ENCODE measurements around the gene TDRD5. TPM values are rescaled to one million over a fixed set of nuclear protein-coding genes. Genes with fewer than 3 reads are reported as not detected.

The TDRD5 gene
- 0.59 TPM for total RNA-seq

DNA sequence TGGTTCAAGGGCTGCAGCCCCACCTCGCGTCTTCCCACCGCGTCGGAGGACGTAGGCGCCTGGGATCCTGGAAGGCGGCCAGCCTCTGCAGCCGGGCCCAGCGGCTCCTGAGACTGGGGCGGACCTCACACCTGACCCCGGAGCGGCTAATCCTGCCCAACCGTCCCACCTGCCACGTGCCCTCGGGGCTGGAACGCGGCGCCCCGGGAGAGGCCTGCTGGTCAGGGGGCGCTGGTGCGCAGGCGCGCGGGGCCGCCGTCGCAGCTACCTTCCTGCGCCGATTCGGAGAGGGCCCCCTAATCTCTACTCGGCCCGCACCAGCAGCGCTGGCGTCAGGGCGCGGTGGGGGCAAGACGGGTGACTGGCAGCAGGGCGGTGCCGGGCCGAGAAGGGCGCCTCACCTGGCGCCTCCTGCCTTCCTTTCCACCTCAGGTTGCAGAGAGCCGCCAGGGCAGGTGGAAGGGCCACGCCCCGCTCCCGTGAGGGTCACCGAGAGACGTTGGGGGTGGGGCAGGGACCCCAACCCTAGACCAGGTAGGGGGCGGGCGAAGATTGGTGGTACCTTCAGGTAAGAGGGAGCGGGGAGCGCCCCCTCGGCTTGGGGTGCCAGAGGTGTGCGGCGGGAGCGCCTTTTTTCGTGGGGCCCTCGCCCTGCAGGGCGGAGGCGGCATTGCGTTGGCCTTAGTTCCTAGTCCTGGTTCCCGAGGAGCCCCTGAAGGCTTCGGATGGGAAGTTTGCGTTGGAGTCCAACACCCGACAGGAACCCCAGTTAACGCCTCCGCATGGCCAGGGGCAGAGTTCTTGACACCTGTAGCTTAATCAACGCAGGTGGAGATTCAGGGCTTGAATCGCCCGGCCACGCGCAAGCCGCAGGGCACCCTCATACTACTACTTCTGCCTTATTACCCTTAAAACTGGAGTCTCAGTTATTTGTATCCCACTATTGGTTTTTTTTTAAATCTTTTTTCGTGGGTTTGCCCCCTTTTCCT is at the start of gene TDRD5:
TDRD5 (plus strand) TSS at position 241 of the 989 bp plus-strand sequence. CDS start 784 bp downstream, outside the sequence.
- no peak for DNase-seq

DNA sequence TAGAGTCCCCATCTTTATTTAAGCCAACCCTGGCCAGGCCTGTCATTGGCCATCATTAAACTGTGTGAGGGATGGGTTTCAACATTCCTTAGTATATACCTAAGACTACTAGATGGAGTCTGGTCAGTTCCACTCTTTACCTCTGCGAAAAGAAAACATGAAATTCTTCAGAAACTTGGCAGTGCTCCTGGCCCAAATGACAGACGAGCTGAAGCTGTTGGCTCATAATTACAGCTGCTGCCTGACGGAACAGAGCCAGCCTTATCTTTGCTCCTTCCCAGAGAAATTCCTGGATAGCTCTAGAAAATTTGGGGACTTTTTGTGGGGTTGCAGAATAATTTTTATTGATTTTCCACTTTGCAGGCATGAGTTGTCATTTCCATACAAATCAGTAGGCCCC is 46.3 kb upstream of the TDRD5 start:
- DNase-seq: no peak

- no peak for DNase-seq
Measured at GRCh38 chr1:179547021-179547535, 44.6 kb upstream of the TDRD5 start.

DNA sequence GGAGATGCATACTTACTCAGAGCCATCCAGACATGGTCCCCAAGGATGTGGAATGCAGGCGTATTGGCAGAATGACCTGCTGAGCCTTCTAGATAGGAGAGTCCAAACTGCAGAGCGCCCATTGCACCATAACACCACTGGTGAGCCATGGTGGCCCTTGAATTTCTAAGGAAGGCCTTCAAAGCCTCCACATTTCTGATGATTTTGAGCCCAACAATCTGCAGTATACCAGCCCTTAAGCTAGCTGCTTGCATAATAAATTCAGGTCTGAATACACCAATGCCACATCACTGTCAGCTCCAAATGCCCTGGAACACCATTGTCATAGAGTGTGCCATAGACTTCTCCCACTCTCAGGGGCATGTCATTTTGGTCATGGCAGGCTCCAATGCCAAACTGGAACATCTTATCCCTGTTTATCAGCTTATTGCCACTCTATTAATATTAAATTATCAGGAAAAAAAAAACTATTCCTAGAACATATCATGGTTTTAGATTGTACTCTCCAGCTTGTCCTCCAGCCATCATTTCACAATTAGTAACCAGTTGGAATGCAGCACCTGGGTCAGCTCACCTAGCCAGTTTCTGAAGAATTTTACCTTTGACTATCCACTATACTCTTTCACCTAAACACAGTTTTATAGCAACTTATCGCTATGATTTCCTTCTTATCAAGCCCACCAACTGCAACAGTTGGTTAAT is 42.8 kb upstream of the TDRD5 start:
- DNase-seq: no peak

DNA sequence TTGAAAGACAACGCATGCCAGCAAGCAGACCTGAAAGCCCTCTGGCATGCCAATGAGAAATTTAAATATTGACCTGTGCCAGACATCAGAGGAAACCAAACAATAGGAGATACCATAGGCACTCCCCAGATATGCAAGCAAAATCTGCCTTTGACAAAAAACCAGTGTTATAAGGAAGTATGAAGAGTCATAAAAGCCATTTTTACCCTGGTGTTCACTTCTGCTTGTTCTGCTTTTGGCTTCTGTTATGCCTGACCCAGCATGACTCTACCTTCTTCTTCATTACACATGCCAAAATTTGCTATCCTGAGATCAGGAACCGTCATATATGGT is 42.3 kb upstream of the TDRD5 start:
- DNase-seq: no peak

GRCh38 chr1:179550746-179551682 is 40.6 kb upstream of the TDRD5 start:
- DNase-seq: peak; percentile 27

- DNase-seq: no peak
Measured at GRCh38 chr1:179554427-179554826, 37.2 kb upstream of the TDRD5 start.

- DNase-seq: no peak
Measured at GRCh38 chr1:179558078-179558477, 33.6 kb upstream of the TDRD5 start.

GRCh38 chr1:179575497-179576314 is 15.9 kb upstream of the TDRD5 start, which contains the start of gene NPHS2:
Gene NPHS2, minus strand, starts transcription at chr1:179575948. Its CDS starts 84 bp downstream, at chr1:179575864.
- DNase-seq: no peak

DNA sequence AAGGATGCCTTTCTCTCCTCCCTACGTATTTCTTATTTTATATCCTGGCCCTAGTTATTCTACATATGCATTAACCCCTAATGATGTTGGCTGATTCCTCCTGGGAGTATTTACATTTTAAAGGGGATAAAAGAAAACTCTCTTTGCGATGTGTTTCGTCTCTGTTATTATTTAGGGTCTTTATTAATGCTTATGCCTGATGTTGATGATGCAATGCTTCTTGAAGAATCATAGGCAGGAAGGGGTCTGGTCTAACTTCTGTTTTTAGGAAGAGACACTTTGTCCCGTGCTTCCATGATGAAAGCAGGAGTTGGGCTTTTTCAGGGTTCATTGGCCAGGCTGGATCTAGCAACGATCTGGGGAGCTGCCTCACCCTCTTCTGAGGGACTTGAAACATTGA is 15.1 kb upstream of the TDRD5 start:
- no peak for DNase-seq

- DNase-seq: no peak
Measured at GRCh38 chr1:179583771-179584320, 7.8 kb upstream of the TDRD5 start.

GRCh38 chr1:179586107-179586823 is 5.4 kb upstream of the TDRD5 start:
- DNase-seq: no peak

GRCh38 chr1:179587336-179587735 is 4.3 kb upstream of the TDRD5 start:
- DNase-seq: no peak

DNA sequence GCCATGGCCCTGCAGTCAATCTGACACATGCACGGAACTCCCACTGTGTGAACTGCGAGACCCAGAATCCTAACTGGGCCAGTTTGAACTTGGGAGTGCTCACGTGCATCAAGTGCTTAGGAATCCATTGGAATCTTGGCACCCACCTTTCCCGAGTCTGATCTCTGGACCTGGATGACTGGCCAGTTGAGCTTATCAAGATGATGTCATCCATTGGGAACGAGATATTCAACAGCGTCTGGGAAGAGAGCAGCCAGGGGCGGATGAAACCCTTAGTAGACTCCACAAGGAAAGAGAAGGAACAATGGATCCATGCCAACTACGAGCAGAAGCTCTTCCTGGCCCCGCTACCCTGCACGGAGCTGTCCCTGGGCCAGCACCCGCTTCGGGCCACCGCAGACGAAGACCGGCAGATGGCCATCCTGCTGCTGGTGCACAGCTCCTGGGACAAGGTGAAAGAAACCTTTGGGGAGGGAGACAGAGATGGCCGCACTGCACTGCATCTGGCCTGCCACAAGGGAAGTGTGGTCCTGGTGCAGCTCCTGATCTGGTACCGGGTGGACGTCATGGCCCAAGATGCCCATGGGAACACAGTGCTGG is 3.1 kb upstream of the TDRD5 start:
- no peak for DNase-seq

DNA sequence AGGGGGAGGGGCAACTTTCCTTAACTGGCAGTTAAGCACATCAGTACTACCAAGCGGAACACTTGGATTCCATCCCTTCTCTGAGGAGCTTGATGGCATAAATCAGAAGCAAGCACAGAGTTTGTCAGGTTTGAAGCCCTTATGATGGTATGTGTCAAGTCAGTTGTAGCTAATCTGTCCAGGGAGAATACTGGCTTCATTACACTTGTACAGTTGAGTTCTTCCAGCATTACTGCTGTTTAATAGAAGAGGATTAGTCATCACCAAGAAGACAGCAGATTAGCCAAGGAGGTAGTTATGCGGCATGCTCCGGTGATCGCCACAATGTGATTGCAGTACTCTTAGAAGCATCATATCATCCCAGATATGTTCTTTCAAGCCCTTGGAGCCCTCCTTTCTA is 2.1 kb upstream of the TDRD5 start:
- no peak for DNase-seq

DNA sequence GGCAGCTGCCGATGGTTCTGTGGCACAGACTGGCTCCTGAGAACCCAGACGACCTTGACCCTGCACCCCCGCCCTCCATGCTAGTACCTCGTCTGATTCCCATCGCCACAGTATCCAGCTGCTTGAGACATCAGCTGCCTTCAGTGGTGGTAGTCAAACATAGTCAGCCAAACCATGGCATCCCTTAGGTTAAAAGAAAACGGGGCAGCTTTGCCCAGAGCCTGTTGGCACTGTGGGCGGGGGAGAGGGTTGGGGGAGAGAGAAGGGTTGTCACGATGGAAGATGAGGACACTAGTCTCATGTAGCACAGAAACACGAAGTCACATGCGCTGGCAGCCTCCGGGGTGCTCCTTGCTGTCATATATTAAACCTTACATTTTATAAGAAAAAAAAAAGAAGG is 961 bp upstream of the TDRD5 start:
- DNase-seq: no peak

DNA sequence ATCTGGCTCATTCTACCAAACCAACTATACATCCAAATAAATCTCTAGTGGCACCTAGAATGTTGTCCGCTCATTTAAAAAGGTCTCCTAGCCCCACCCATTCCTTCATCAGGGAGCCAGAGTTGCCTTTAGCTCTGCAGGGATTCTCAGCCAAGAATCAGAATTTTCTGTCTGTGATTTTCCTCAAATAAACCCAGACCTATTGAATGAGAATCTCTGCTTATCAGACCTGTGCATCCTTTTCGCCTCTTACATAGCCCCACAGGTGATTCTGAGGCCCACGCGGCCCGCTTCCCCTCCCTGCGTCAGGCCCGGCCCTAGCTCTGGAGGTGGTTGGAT is 410 bp upstream of the TDRD5 start:
- DNase-seq: no peak

GRCh38 chr1:179598631-179599030 is 7.0 kb downstream of the TDRD5 start:
- DNase-seq: no peak

GRCh38 chr1:179599623-179600249 is 8.1 kb downstream of the TDRD5 start:
- no peak for DNase-seq
